Measurements from ENCODE around the gene ANGPTL5. TPM values are rescaled to one million over a fixed set of nuclear protein-coding genes. Genes with fewer than 3 reads are reported as not detected.

Gene ANGPTL5
- total RNA-seq, 2 donors from 2014 or later: 0.42 to 2.0 TPM

DNA sequence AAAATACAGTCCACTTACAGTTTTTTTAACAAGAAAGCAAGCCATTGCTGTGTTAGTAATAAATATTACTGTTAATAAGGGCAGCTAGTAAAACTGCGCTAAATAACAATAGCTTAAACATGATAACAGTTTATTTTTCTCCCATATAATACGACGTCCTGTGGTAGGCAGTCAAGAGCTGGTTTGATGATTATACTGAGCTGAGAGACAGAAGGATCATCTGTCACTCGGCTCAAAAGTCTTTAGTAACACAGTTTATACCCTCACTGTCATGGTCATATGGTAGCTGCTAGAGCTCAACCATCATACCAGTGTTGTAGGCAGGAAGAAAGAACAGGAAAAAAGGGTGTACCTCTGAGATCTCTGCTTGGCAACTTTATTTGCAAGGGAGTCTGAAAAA is 29.1 kb upstream of the ANGPTL5 start:
- Histone ChIP-seq H3K27me3 (replicated peaks; ENCODE audit: insufficient read depth) (no peaks in the 10 kb centered on the region), H3K4me3 (no peak overlapping the region), H3K36me3 (no peaks in the 10 kb centered on the region), H3K9me3 (no peaks in the 10 kb centered on the region), H3K4me1 (ENCODE audit: control insufficient read depth in 1 of 2, low read depth in 2 of 2) (no peaks in the 10 kb centered on the region), H3K27ac (no peak overlapping the region)
- TF ChIP-seq, protein P1, sequence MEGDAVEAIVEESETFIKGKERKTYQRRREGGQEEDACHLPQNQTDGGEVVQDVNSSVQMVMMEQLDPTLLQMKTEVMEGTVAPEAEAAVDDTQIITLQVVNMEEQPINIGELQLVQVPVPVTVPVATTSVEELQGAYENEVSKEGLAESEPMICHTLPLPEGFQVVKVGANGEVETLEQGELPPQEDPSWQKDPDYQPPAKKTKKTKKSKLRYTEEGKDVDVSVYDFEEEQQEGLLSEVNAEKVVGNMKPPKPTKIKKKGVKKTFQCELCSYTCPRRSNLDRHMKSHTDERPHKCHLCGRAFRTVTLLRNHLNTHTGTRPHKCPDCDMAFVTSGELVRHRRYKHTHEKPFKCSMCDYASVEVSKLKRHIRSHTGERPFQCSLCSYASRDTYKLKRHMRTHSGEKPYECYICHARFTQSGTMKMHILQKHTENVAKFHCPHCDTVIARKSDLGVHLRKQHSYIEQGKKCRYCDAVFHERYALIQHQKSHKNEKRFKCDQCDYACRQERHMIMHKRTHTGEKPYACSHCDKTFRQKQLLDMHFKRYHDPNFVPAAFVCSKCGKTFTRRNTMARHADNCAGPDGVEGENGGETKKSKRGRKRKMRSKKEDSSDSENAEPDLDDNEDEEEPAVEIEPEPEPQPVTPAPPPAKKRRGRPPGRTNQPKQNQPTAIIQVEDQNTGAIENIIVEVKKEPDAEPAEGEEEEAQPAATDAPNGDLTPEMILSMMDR (IDR thresholded peaks at IDR 0.05): no peak
- no peak for ATAC-seq (ENCODE audit: insufficient number of reproducible peaks, low FRiP score, low read depth)
- DNase-seq (ENCODE audit: low spot score): no peak

DNA sequence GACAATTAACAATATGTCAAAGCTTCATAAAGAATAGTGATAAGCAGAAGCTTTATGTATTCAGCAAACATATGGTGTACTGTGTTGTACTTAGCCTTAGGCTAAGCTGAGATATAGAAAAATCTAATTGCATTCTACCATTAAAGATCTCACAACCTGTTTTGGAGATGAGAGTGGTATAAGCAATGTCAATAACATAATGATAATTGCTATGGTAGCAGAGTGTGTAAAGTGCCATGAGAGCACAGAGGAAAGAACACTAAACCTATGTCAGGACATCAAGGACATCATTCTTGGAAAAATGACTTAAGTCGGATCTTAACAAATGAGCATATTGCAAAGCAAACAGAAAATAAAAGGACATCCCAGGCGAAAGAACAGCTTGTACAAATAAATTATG is 28.6 kb upstream of the ANGPTL5 start:
- no peak for DNase-seq (ENCODE audit: low spot score)
- TF ChIP-seq, protein P1 (IDR thresholded peaks at IDR 0.05): no peak
- ATAC-seq (ENCODE audit: insufficient number of reproducible peaks, low FRiP score, low read depth): no peak
- no peaks in the 10 kb centered on the region for H3K4me1 ChIP-seq (ENCODE audit: control insufficient read depth in 1 of 2, low read depth in 2 of 2)
- no peak overlapping the region for H3K27ac ChIP-seq
- no peak overlapping the region for H3K4me3 ChIP-seq
- no peaks in the 10 kb centered on the region for H3K36me3 ChIP-seq
- no peaks in the 10 kb centered on the region for H3K27me3 ChIP-seq (replicated peaks; ENCODE audit: insufficient read depth)
- H3K9me3 ChIP-seq: no peaks in the 10 kb centered on the region

GRCh38 chr11:101940901-101941520 is 24.7 kb upstream of the ANGPTL5 start:
- no peaks in the 10 kb centered on the region for H3K27me3 ChIP-seq (replicated peaks; ENCODE audit: insufficient read depth)
- no peaks in the 10 kb centered on the region for H3K36me3 ChIP-seq
- no peak for ATAC-seq (ENCODE audit: insufficient number of reproducible peaks, low FRiP score, low read depth)
- no peak overlapping the region for H3K27ac ChIP-seq
- H3K9me3 ChIP-seq: no peaks in the 10 kb centered on the region
- DNase-seq (ENCODE audit: low spot score): no peak
- TF ChIP-seq, protein P1 (IDR thresholded peaks at IDR 0.05): no peak
- no peak overlapping the region for H3K4me3 ChIP-seq
- no peaks in the 10 kb centered on the region for H3K4me1 ChIP-seq (ENCODE audit: control insufficient read depth in 1 of 2, low read depth in 2 of 2)

GRCh38 chr11:101931692-101932091 is 15.4 kb upstream of the ANGPTL5 start:
- Histone ChIP-seq H3K4me1 (ENCODE audit: control insufficient read depth in 1 of 2, low read depth in 2 of 2) (no peaks in the 10 kb centered on the region), H3K36me3 (no peaks in the 10 kb centered on the region), H3K4me3 (no peak overlapping the region), H3K27me3 (replicated peaks; ENCODE audit: insufficient read depth) (no peaks in the 10 kb centered on the region), H3K9me3 (no peaks in the 10 kb centered on the region), H3K27ac (no peak overlapping the region)
- no peak for ATAC-seq (ENCODE audit: insufficient number of reproducible peaks, low FRiP score, low read depth)
- DNase-seq (ENCODE audit: low spot score): no peak
- TF ChIP-seq, protein P1 (IDR thresholded peaks at IDR 0.05): no peak

- no peak for DNase-seq (ENCODE audit: low spot score)
- ATAC-seq (ENCODE audit: insufficient number of reproducible peaks, low FRiP score, low read depth): no peak
- Histone ChIP-seq H3K4me3 (no peak overlapping the region), H3K36me3 (no peaks in the 10 kb centered on the region), H3K27ac (no peak overlapping the region), H3K4me1 (ENCODE audit: control insufficient read depth in 1 of 2, low read depth in 2 of 2) (no peaks in the 10 kb centered on the region), H3K27me3 (replicated peaks; ENCODE audit: insufficient read depth) (no peaks in the 10 kb centered on the region), H3K9me3 (no peaks in the 10 kb centered on the region)
- TF ChIP-seq, protein P1 (IDR thresholded peaks at IDR 0.05): no peak
These were observed 13.1 kb upstream of the ANGPTL5 start for GRCh38 chr11:101929294-101929915.

Measured in thoracic aorta (tissue), 2 donors.